NB4 (cell line): ENCODE results near the gene PUSL1.

ENCODE experiments used
- CTCF ChIP-seq: IDR thresholded peaks from one replicate; pipeline ENCODE4 v1.5.1; 2012; ENCODE audit warnings: low read depth, low read length
- MAX ChIP-seq: IDR thresholded peaks from 2 replicates; pipeline ENCODE4 v1.6.1; 2011; ENCODE audit warnings: low read depth, low read length

- TF ChIP-seq CTCF (no peak), MAX (no peak)
Measured at GRCh38 chr1:1328254-1328653, 19.9 kb downstream of the PUSL1 start.
